Liver (tissue), 3 donors: ENCODE results near the gene RIOX2.
"Not testable (repeated sequence)": the region's sequence is repeated elsewhere in the genome, so short reads cannot be mapped to it uniquely, and the experiment has no call there.

Experiments
- CTCF ChIP-seq: fragments of 150-350 bp; IDR thresholded peaks from 2 replicates; pipeline ENCODE4 v1.5.1; 2017; ENCODE audit warnings: improper control_type of control experiment, low read depth, low read length; ENCODE audit not compliant: missing input control
- EGR1 ChIP-seq, 2 donors: IDR thresholded peaks; 2 replicates each; pipeline ENCODE4 v1.6.1; 2016 to 2018; ENCODE audit warnings: antibody characterized with exemption in 2 of 2, low read depth in 2 of 2
- JUND ChIP-seq, 2 donors: IDR thresholded peaks; 2 replicates each; pipeline ENCODE4 v1.6.1; 2016; ENCODE audit warnings: antibody characterized with exemption in 2 of 2
- MAX ChIP-seq: IDR thresholded peaks from 2 replicates; pipeline ENCODE4 v1.6.1; 2016; ENCODE audit warnings: antibody characterized with exemption
- RAD21 ChIP-seq, 2 donors: IDR thresholded peaks; 2 replicates each; pipeline ENCODE4 v1.6.1; 2016; ENCODE audit warnings: antibody characterized with exemption in 2 of 2, mild to moderate bottlenecking in 2 of 2
- donor health status: healthy.
- donor health status: healthy.

GRCh38 chr3:98010883-98011449 lies 38.7 kb upstream of the RIOX2 start:
- TF ChIP-seq CTCF; RAD21 (IDR thresholded peaks at IDR 0.05); JUND (IDR thresholded peaks at IDR 0.05); EGR1 (IDR thresholded peaks at IDR 0.05; ENCODE audit: low read depth in 2 of 2); MAX: not testable (repeated sequence)
